Gastroesophageal sphincter (tissue), 4 donors: ENCODE measurements around the gene MUC6. TPM values are rescaled to one million over a fixed set of nuclear protein-coding genes. Genes with fewer than 3 reads are reported as not detected.

Experiments used
- ATAC-seq: fragments of 150-250 bp; one replicate; pipeline ENCODE4 v1.9.1; 2016; ENCODE audit warnings: mild to moderate bottlenecking, moderate library complexity
- H3K27ac ChIP-seq, 4 donors: fragments of 200-600 bp; sonication (generic) in 3 of 4; 1 replicate in 3 of 4; 2 replicates in 1 of 4; pipeline ENCODE4 v1.5.1; 2016 to 2019
- H3K27me3 ChIP-seq: fragments of 200-600 bp; sonication (generic); one replicate; pipeline ENCODE4 v1.5.1; 2019
- H3K36me3 ChIP-seq, 2 donors: fragments of 200-600 bp; sonication (generic); one replicate each; pipeline ENCODE4 v1.5.1; 2019; ENCODE audit warnings: control low read depth in 1 of 2
- H3K4me1 ChIP-seq, 3 donors: fragments of 200-600 bp; sonication (generic); 1 replicate in 2 of 3; 2 replicates in 1 of 3; pipeline ENCODE4 v1.5.1; 2016 to 2019; ENCODE audit warnings: control low read depth in 2 of 3
- H3K4me3 ChIP-seq, 2 donors: fragments of 200-600 bp; sonication (generic); one replicate each; pipeline ENCODE4 v1.5.1; 2019; ENCODE audit warnings: mild to moderate bottlenecking in 1 of 2, moderate library complexity in 1 of 2
- H3K9me3 ChIP-seq, 3 donors: fragments of 200-600 bp; sonication (generic); one replicate each; pipeline ENCODE4 v1.5.1; 2017 to 2019; ENCODE audit warnings: control low read depth in 2 of 3
- EP300 ChIP-seq: sonication (generic); formaldehyde crosslinking; IDR thresholded peaks from one replicate; pipeline ENCODE4 v1.6.1; 2017; ENCODE audit warnings: antibody characterized with exemption, mild to moderate bottlenecking
- POLR2A ChIP-seq, 2 donors: fragments of 450-650 bp; IDR thresholded peaks; one replicate each; pipeline ENCODE4 v1.6.1; 2017; ENCODE audit warnings: antibody characterized with exemption in 2 of 2, mild to moderate bottlenecking in 2 of 2, moderate library complexity in 1 of 2
- POLR2AphosphoS5 ChIP-seq: sonication (generic); formaldehyde crosslinking; IDR thresholded peaks from one replicate; pipeline ENCODE4 v1.6.1; 2017; ENCODE audit warnings: antibody characterized with exemption
- WGBS, 2 donors: methylation state at CpG; one replicate each; pipeline ENCODE4 v1.1.5; 2018; ENCODE audit warnings: low coverage in 1 of 2; 5-methylcytosine and 5-hydroxymethylcytosine counted together
- total RNA-seq, 4 donors: library from RNA; depleted of rRNA; stranded (reverse); fragments of >200 nt; gene quantifications; one replicate each; pipeline ENCODE4 v1.1.0, GENCODE V29; 2016
- TF ChIP-seq, protein P1 (sequence below), 4 experiments: fragments of 200-600 bp in 2 of 4; fragments of 450-650 bp in 2 of 4; sonication (generic) in 1 of 4; IDR thresholded peaks; one replicate each; pipeline ENCODE4 v1.5.1; 2017 to 2019; ENCODE audit warnings: antibody characterized with exemption in 4 of 4, mild to moderate bottlenecking in 2 of 4, moderate library complexity in 2 of 4

MUC6 gene
- total RNA-seq, 4 donors from 2014 or later: 0.77 TPM; not detected in 3

DNA sequence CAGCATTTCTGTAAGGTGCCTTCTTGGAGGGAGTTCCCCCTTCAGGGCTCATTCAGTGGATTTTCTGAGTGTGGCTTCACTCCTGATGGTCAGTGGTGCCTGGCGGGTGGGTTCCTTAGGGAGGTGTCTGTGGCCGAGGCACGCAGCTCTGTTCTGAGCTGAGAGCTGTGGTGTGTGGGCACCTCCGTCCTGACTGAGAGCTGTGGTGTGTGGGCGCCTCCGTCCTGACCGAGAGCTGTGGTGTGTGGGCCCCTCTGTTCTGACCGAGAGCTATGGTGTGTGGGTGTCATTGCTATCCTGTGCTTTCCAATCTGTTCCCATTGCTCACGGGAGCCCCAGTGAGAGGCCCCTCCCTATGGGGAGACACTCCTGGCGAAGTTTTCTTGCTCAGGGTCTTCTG is 39.8 kb downstream of the MUC6 start:
- H3K9me3 ChIP-seq: no peaks in the 10 kb centered on the region
- WGBS, 2 donors: 100% methylated on average over 1 to 4 of the region's 10 CpGs
- peaks cover 0 to 95% of the 10 kb centered on the region in 2 donors for H3K36me3 ChIP-seq
- H3K4me3 ChIP-seq: no peak overlapping the region
- H3K4me1 ChIP-seq: peaks cover 0 to 11% (median 0%) of the 10 kb centered on the region in 3 donors
- no peak for ATAC-seq
- TF ChIP-seq, protein P1, sequence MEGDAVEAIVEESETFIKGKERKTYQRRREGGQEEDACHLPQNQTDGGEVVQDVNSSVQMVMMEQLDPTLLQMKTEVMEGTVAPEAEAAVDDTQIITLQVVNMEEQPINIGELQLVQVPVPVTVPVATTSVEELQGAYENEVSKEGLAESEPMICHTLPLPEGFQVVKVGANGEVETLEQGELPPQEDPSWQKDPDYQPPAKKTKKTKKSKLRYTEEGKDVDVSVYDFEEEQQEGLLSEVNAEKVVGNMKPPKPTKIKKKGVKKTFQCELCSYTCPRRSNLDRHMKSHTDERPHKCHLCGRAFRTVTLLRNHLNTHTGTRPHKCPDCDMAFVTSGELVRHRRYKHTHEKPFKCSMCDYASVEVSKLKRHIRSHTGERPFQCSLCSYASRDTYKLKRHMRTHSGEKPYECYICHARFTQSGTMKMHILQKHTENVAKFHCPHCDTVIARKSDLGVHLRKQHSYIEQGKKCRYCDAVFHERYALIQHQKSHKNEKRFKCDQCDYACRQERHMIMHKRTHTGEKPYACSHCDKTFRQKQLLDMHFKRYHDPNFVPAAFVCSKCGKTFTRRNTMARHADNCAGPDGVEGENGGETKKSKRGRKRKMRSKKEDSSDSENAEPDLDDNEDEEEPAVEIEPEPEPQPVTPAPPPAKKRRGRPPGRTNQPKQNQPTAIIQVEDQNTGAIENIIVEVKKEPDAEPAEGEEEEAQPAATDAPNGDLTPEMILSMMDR (IDR thresholded peaks at IDR 0.05): no peak
- TF ChIP-seq EP300 (no peak), POLR2A (IDR thresholded peaks at IDR 0.05) (no peak), POLR2AphosphoS5 (no peak)
- no peak overlapping the region for H3K27ac ChIP-seq
- H3K27me3 ChIP-seq: no peaks in the 10 kb centered on the region

DNA sequence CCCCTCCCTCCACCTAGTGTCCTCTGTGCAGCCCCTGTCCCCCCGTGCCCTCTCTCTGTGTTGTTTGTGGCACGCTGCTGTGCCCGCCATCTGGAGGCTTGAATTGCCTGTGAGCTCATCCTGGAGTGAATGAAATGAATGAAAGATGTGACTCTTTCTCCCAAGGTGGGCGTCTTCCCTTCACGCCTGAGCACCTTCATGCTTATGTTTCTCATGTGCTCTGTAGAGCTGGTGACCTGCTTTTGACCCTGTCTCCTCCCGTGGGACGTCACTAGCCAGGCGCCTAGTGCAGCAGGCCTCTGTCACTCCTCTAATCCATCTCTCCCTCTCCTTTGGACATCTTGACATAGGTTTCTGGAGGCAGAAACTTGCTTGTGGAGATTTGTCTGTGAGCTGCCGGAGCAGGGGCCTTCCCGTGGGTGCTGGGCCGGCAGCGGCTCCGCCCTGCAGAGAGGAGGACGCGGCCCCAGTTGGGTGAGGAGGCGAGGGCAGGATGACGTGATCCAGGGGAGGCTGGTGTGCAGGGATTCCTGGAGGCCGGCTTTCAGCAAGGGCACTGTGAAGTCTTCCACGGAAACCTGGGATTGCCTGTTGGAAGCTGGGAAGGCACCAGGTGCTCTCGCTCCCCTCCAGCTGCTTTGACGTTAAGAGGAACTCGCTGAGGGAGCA is 40.6 kb downstream of the MUC6 start:
- no peak for ATAC-seq
- peaks cover 0 to 11% (median 0%) of the 10 kb centered on the region in 3 donors for H3K4me1 ChIP-seq
- H3K27me3 ChIP-seq: no peaks in the 10 kb centered on the region
- WGBS, 2 donors: 20 to 67% methylated on average over 1 to 8 of the region's 22 CpGs
- no peak overlapping the region for H3K4me3 ChIP-seq
- peak overlapping the region in 2 of 4 donors; percentile 6 to 11 for H3K27ac ChIP-seq
- no peaks in the 10 kb centered on the region for H3K9me3 ChIP-seq
- peaks cover 0 to 95% of the 10 kb centered on the region in 2 donors for H3K36me3 ChIP-seq
- no peak for TF ChIP-seq EP300
- TF ChIP-seq, protein P1 (IDR thresholded peaks at IDR 0.05): no peak
- TF ChIP-seq POLR2AphosphoS5: no peak
- TF ChIP-seq POLR2A (IDR thresholded peaks at IDR 0.05): no peak

DNA sequence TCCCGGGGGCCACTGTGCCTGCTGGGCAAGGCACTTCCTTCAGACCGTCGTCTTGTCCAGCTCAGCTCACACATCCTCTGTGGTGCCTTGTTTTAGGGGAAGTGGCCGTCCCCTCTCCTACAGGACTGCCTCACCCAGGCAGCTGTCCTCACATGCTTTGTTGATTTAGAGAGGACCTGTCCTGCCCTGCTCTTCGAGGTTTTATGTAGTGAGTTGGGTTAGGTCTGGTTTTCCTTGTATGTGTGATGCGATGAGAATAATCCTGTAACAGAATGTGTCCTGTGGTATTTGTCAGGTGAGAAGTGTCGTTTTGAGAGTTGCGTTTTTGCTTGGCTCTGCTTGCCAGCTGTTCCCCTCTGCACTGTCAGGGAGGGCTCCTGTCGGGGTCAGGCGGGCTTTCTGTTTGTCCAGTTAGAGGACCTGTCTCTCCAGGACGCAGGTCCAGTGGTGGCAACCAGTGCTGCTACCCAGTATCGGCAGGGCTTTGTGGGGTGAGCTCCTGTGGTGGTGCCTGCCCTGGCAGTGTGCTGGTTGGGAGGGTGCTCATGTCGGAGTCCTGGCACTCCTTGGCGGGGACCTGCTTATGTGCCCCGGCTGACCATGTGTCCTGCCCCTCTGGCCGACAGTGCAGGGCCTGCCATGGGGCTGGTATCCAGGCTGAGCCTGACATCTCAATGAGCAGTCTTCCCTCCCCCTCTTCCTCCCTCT is 41.3 kb downstream of the MUC6 start:
- H3K9me3 ChIP-seq: no peaks in the 10 kb centered on the region
- TF ChIP-seq POLR2A (IDR thresholded peaks at IDR 0.05) (no peak), EP300 (no peak), POLR2AphosphoS5 (no peak)
- TF ChIP-seq, protein P1 (IDR thresholded peaks at IDR 0.05): no peak
- no peak overlapping the region for H3K4me3 ChIP-seq
- peaks cover 0 to 11% (median 0%) of the 10 kb centered on the region in 3 donors for H3K4me1 ChIP-seq
- no peak for ATAC-seq
- H3K36me3 ChIP-seq: peaks cover 0 to 95% of the 10 kb centered on the region in 2 donors
- H3K27ac ChIP-seq: peak overlapping the region in 2 of 4 donors; percentile 6 to 11
- H3K27me3 ChIP-seq: no peaks in the 10 kb centered on the region
- 40 to 81% methylated on average over 1 to 11 of the region's 16 CpGs for WGBS, 2 donors

DNA sequence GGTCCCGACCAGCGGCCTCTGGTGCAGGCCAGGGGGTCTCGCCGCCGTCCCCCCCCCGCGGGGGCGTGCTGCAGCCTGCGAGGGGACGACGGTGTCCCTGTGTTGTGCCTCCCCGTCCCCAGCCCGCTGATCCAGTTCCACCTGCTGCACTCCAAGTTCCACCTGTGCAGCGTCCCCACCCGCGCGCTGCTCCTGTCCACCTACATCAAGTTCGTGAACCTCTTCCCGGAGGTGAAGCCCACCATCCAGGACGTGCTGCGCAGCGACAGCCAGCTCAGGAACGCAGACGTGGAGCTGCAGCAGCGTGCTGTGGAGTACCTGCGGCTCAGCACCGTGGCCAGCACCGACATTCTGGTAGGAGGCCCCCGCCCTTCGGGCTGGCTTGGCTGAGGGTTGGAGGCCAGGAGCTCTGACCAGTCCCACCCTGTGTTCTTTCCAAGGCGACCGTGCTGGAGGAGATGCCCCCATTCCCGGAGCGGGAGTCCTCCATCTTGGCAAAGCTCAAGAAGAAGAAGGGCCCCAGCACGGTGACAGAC is 42.8 kb downstream of the MUC6 start:
- Histone ChIP-seq H3K27me3 (no peaks in the 10 kb centered on the region), H3K36me3 (peaks cover 0 to 97% of the 10 kb centered on the region in 2 donors), H3K4me3 (no peak overlapping the region), H3K27ac (no peak overlapping the region), H3K9me3 (no peaks in the 10 kb centered on the region), H3K4me1 (peaks cover 0 to 11% (median 0%) of the 10 kb centered on the region in 3 donors)
- TF ChIP-seq POLR2A (IDR thresholded peaks at IDR 0.05) (no peak), POLR2AphosphoS5 (no peak), EP300 (no peak)
- TF ChIP-seq, protein P1 (IDR thresholded peaks at IDR 0.05): no peak
- 100% methylated on average over 1 of the region's 35 CpGs; no CpG with 5 or more reads in 1 of the 2 donors for whole genome bisulfite sequencing, 2 donors
- ATAC-seq: no peak
